ENCODE data around the gene KCNIP4. TPM values are rescaled to one million over a fixed set of nuclear protein-coding genes. Genes with fewer than 3 reads are reported as not detected.

Gene KCNIP4
- total and polyA plus RNA-seq, 2 donors (not counting 3 experiments of a cell fraction or from before 2014, with no cell fraction given): not detected

- Histone ChIP-seq H2AFZ (ENCODE audit: low read depth, low read length) (no peak overlapping the region), H3K4me2 (ENCODE audit: insufficient read depth, low read length) (no peak overlapping the region), H3K9me3 (replicated peaks; ENCODE audit: control insufficient read depth, insufficient read depth, low read length) (no peaks in the 10 kb centered on the region), H3K4me3 (replicated peaks in 1 of 3; ENCODE audit: insufficient read depth in 1 of 3, low read depth in 1 of 3, low read length in 3 of 3) (no peak overlapping the region), H4K20me1 (replicated peaks; ENCODE audit: control insufficient read depth, extremely low read depth, insufficient read depth, low read length) (no peaks in the 10 kb centered on the region), H3K9me1 (replicated peaks; ENCODE audit: control insufficient read depth, extremely low read depth, insufficient read depth, low read length) (no peaks in the 10 kb centered on the region), H3K36me3 (ENCODE audit: control insufficient read depth in 2 of 2, extremely low read depth in 1 of 2, insufficient read depth in 2 of 2, low read length in 2 of 2) (no peaks in the 10 kb centered on the region), H3K27me3 (ENCODE audit: control insufficient read depth in 2 of 2, insufficient read depth in 2 of 2, low read length in 2 of 2) (no peaks in the 10 kb centered on the region), H3K79me2 (ENCODE audit: control insufficient read depth, insufficient read depth, low read length) (no peaks in the 10 kb centered on the region), H3K27ac (ENCODE audit: insufficient read depth, low read depth, low read length) (no peak overlapping the region), H3K4me1 (ENCODE audit: control insufficient read depth, extremely low read depth, insufficient read depth, low read length) (no peaks in the 10 kb centered on the region), H3K9ac (replicated peaks; ENCODE audit: extremely low read depth, insufficient read depth, low read length) (no peak overlapping the region)
- DNase-seq (ENCODE audit: low read depth, low spot score) (no peak), FAIRE-seq (no peak)
- ChIA-PET CTCF (no interaction called here), POLR2A (no interaction called here)
- dilution Hi-C loops (cut with MboI; ENCODE audit: extremely low pct_ligation_motif_present, low sequenced_read_pairs) (no loop called here), intact Hi-C loops (cut with micrococcal nuclease) (no loop called here)
- no TSS peak for BruUV-seq (replicated peaks)
- TF ChIP-seq, protein P1, sequence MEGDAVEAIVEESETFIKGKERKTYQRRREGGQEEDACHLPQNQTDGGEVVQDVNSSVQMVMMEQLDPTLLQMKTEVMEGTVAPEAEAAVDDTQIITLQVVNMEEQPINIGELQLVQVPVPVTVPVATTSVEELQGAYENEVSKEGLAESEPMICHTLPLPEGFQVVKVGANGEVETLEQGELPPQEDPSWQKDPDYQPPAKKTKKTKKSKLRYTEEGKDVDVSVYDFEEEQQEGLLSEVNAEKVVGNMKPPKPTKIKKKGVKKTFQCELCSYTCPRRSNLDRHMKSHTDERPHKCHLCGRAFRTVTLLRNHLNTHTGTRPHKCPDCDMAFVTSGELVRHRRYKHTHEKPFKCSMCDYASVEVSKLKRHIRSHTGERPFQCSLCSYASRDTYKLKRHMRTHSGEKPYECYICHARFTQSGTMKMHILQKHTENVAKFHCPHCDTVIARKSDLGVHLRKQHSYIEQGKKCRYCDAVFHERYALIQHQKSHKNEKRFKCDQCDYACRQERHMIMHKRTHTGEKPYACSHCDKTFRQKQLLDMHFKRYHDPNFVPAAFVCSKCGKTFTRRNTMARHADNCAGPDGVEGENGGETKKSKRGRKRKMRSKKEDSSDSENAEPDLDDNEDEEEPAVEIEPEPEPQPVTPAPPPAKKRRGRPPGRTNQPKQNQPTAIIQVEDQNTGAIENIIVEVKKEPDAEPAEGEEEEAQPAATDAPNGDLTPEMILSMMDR (IDR thresholded peaks at IDR 0.05; ENCODE audit: extremely low read depth in 1 of 2, insufficient read depth in 1 of 2, low read depth in 1 of 2, low read length in 2 of 2): no peak
Observed at GRCh38 chr4:21716531-21716930, 232.0 kb downstream of the KCNIP4 start.

DNA sequence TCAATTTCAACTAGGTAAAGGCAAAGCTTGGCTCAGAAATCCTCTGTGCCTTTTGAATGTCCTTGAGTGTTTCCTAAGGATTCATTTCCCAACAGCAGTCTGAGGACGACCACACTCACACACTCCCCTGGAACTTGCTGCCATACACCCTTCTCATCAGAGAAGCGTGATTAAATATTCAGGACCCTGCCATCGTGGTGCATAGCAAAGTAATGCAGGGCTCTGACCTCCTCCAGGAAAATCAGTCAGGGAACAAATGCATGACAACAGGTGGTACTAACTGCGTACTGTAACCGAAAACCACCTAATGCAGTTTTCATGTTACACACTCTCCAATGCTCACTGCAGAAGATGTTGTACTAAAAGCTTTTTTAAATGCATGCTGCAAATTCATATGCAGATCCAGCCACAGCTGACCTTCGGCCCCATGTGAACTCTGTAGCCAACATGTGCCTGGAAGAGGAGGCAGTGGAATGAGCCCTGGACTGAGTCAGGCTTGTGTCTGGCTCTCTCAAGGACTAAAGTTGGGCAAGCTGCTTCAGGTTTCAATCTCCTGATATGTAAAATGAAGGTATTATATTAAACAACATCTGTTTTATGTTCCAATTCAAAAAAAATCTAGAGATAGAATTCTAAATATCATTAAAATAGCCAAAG is 238.3 kb downstream of the KCNIP4 start:
- Histone ChIP-seq H3K4me1 (ENCODE audit: control insufficient read depth, extremely low read depth, insufficient read depth, low read length) (no peaks in the 10 kb centered on the region), H3K79me2 (ENCODE audit: control insufficient read depth, insufficient read depth, low read length) (no peaks in the 10 kb centered on the region), H3K27ac (ENCODE audit: insufficient read depth, low read depth, low read length) (no peak overlapping the region), H2AFZ (ENCODE audit: low read depth, low read length) (no peak overlapping the region), H3K4me2 (ENCODE audit: insufficient read depth, low read length) (no peak overlapping the region), H3K27me3 (ENCODE audit: control insufficient read depth in 2 of 2, insufficient read depth in 2 of 2, low read length in 2 of 2) (no peaks in the 10 kb centered on the region), H4K20me1 (replicated peaks; ENCODE audit: control insufficient read depth, extremely low read depth, insufficient read depth, low read length) (no peaks in the 10 kb centered on the region), H3K9me3 (replicated peaks; ENCODE audit: control insufficient read depth, insufficient read depth, low read length) (no peaks in the 10 kb centered on the region), H3K9me1 (replicated peaks; ENCODE audit: control insufficient read depth, extremely low read depth, insufficient read depth, low read length) (no peaks in the 10 kb centered on the region), H3K9ac (replicated peaks; ENCODE audit: extremely low read depth, insufficient read depth, low read length) (no peak overlapping the region), H3K36me3 (ENCODE audit: control insufficient read depth in 2 of 2, extremely low read depth in 1 of 2, insufficient read depth in 2 of 2, low read length in 2 of 2) (no peaks in the 10 kb centered on the region), H3K4me3 (replicated peaks in 1 of 3; ENCODE audit: insufficient read depth in 1 of 3, low read depth in 1 of 3, low read length in 3 of 3) (no peak overlapping the region)
- TF ChIP-seq FOS (IDR thresholded peaks at IDR 0.05; ENCODE audit: borderline replicate concordance, insufficient read depth, low read length): no peak
- no peak for TF ChIP-seq EZH2 (IDR thresholded peaks at IDR 0.05; ENCODE audit: borderline replicate concordance, low read depth, low read length, severe bottlenecking)
- CTCF ChIA-PET: interaction anchor here (2.4 kb wide), 1 partner anchor 57 kb away, joined by 7 read pairs; no protein-coding TSS in a partner anchor
- FAIRE-seq (no peak), DNase-seq (ENCODE audit: low read depth, low spot score) (no peak)
- POLR2A ChIA-PET: no interaction called here
- BruUV-seq (replicated peaks): no TSS peak
- intact Hi-C loops (cut with micrococcal nuclease) (no loop called here), dilution Hi-C loops (cut with MboI; ENCODE audit: extremely low pct_ligation_motif_present, low sequenced_read_pairs) (no loop called here)

All from endothelial cell of umbilical vein (primary cell).